Measurements from ENCODE around the gene RPL22L1.

RPL22L1 gene

GRCh38 chr3:170816841-170817240 is 53.2 kb downstream of the RPL22L1 start:
- no peaks in the 10 kb centered on the region for H3K9me3 ChIP-seq (ENCODE audit: control extremely low read depth in 1 of 5, control insufficient read depth in 4 of 5, insufficient read depth in 2 of 5, low read depth in 1 of 5, low read length in 4 of 5)
- no CpG with 5 or more reads among the region's 2 CpGs for WGBS (ENCODE audit: insufficient coverage)
- POLR2A ChIA-PET, result no interaction called here
- H3K27me3 ChIP-seq (replicated peaks in 2 of 5; ENCODE audit: control insufficient read depth in 4 of 5, insufficient read depth in 5 of 5, low read length in 4 of 5), result no peaks in the 10 kb centered on the region
- CTCF ChIA-PET, result no interaction called here
- no peaks in the 10 kb centered on the region for H3K36me3 ChIP-seq (ENCODE audit: control insufficient read depth in 4 of 4, insufficient read depth in 4 of 4, low read length in 3 of 4)
- no peak for DNase-seq
- H3K4me3 ChIP-seq (ENCODE audit: control insufficient read depth in 1 of 7, extremely low read depth in 1 of 7, insufficient read depth in 4 of 7, low read depth in 2 of 7, low read length in 6 of 7), result no peak overlapping the region
- H3K4me1 ChIP-seq (ENCODE audit: control extremely low read depth in 1 of 4, control insufficient read depth in 4 of 4, insufficient read depth in 4 of 4, low read length in 3 of 4), result no peaks in the 10 kb centered on the region
- no peak overlapping the region for H3K27ac ChIP-seq (ENCODE audit: insufficient read depth in 1 of 2, low read depth in 1 of 2, low read length in 2 of 2, poor library complexity in 1 of 2, severe bottlenecking in 2 of 2)

GRCh38 chr3:170816341-170816740 is 53.7 kb downstream of the RPL22L1 start:
- H3K36me3 ChIP-seq (ENCODE audit: control insufficient read depth in 4 of 4, insufficient read depth in 4 of 4, low read length in 3 of 4), result no peaks in the 10 kb centered on the region
- no peaks in the 10 kb centered on the region for H3K27me3 ChIP-seq (replicated peaks in 2 of 5; ENCODE audit: control insufficient read depth in 4 of 5, insufficient read depth in 5 of 5, low read length in 4 of 5)
- no peak for DNase-seq
- no peaks in the 10 kb centered on the region for H3K4me1 ChIP-seq (ENCODE audit: control extremely low read depth in 1 of 4, control insufficient read depth in 4 of 4, insufficient read depth in 4 of 4, low read length in 3 of 4)
- POLR2A ChIA-PET, result no interaction called here
- H3K27ac ChIP-seq (ENCODE audit: insufficient read depth in 1 of 2, low read depth in 1 of 2, low read length in 2 of 2, poor library complexity in 1 of 2, severe bottlenecking in 2 of 2), result no peak overlapping the region
- H3K4me3 ChIP-seq (ENCODE audit: control insufficient read depth in 1 of 7, extremely low read depth in 1 of 7, insufficient read depth in 4 of 7, low read depth in 2 of 7, low read length in 6 of 7), result no peak overlapping the region
- no peaks in the 10 kb centered on the region for H3K9me3 ChIP-seq (ENCODE audit: control extremely low read depth in 1 of 5, control insufficient read depth in 4 of 5, insufficient read depth in 2 of 5, low read depth in 1 of 5, low read length in 4 of 5)
- 100% methylated on average over 2 of the region's 2 CpGs for WGBS (ENCODE audit: insufficient coverage)
- CTCF ChIA-PET, result interaction anchor here (1.6 kb wide), 1 partner anchor 9 kb away, joined by 3 read pairs; no protein-coding TSS in a partner anchor

DNA sequence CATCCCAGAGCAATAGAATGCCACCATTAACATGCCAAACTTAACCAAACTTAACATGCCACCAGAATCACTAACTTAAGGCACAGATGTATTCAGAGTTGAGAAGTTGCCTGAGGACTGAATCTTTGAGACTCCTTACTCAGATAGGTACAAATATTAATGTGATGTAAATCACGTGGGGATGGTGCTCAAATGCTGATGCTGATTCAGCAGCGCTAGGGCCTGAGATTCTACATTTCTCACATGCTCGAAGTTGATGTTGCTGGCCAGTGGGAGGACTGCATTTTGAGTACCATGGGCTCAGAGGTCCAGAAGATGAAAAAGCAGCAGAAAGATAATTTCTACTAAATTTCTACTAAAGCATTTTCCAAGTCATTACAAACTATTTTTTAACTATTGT is 54.1 kb downstream of the RPL22L1 start:
- H3K27ac ChIP-seq (ENCODE audit: insufficient read depth in 1 of 2, low read depth in 1 of 2, low read length in 2 of 2, poor library complexity in 1 of 2, severe bottlenecking in 2 of 2), result no peak overlapping the region
- CTCF ChIA-PET, result interaction anchor here (1.6 kb wide), 1 partner anchor 9 kb away, joined by 3 read pairs; no protein-coding TSS in a partner anchor
- no peaks in the 10 kb centered on the region for H3K9me3 ChIP-seq (ENCODE audit: control extremely low read depth in 1 of 5, control insufficient read depth in 4 of 5, insufficient read depth in 2 of 5, low read depth in 1 of 5, low read length in 4 of 5)
- no peak overlapping the region for H3K4me3 ChIP-seq (ENCODE audit: control insufficient read depth in 1 of 7, extremely low read depth in 1 of 7, insufficient read depth in 4 of 7, low read depth in 2 of 7, low read length in 6 of 7)
- no peak for DNase-seq
- H3K27me3 ChIP-seq (replicated peaks in 2 of 5; ENCODE audit: control insufficient read depth in 4 of 5, insufficient read depth in 5 of 5, low read length in 4 of 5), result no peaks in the 10 kb centered on the region
- WGBS (ENCODE audit: insufficient coverage), result 94% methylated on average over 3 of the region's 3 CpGs
- H3K36me3 ChIP-seq (ENCODE audit: control insufficient read depth in 4 of 4, insufficient read depth in 4 of 4, low read length in 3 of 4), result no peaks in the 10 kb centered on the region
- no peaks in the 10 kb centered on the region for H3K4me1 ChIP-seq (ENCODE audit: control extremely low read depth in 1 of 4, control insufficient read depth in 4 of 4, insufficient read depth in 4 of 4, low read length in 3 of 4)
- POLR2A ChIA-PET, result no interaction called here

GRCh38 chr3:170815340-170815739 is 54.7 kb downstream of the RPL22L1 start:
- ChIA-PET POLR2A (no interaction called here), CTCF (interaction anchor here (1.6 kb wide), 1 partner anchor 8 kb away, joined by 3 read pairs; no protein-coding TSS in a partner anchor)
- Histone ChIP-seq H3K4me1 (ENCODE audit: control extremely low read depth in 1 of 4, control insufficient read depth in 4 of 4, insufficient read depth in 4 of 4, low read length in 3 of 4) (no peaks in the 10 kb centered on the region), H3K27ac (ENCODE audit: insufficient read depth in 1 of 2, low read depth in 1 of 2, low read length in 2 of 2, poor library complexity in 1 of 2, severe bottlenecking in 2 of 2) (no peak overlapping the region), H3K4me3 (ENCODE audit: control insufficient read depth in 1 of 7, extremely low read depth in 1 of 7, insufficient read depth in 4 of 7, low read depth in 2 of 7, low read length in 6 of 7) (no peak overlapping the region), H3K36me3 (ENCODE audit: control insufficient read depth in 4 of 4, insufficient read depth in 4 of 4, low read length in 3 of 4) (no peaks in the 10 kb centered on the region), H3K27me3 (replicated peaks in 2 of 5; ENCODE audit: control insufficient read depth in 4 of 5, insufficient read depth in 5 of 5, low read length in 4 of 5) (no peaks in the 10 kb centered on the region), H3K9me3 (ENCODE audit: control extremely low read depth in 1 of 5, control insufficient read depth in 4 of 5, insufficient read depth in 2 of 5, low read depth in 1 of 5, low read length in 4 of 5) (no peaks in the 10 kb centered on the region)
- WGBS (ENCODE audit: insufficient coverage), result 96% methylated on average over 6 of the region's 8 CpGs
- DNase-seq, result no peak
